DMS114 treated with DMSO at 0.1 percent for 48 hours (cell line): ENCODE measurements around the gene CD70.
"Not testable (repeated sequence)": the region's sequence is repeated elsewhere in the genome, so short reads cannot be mapped to it uniquely, and the experiment has no call there.

Source experiments
- DNase-seq: peaks from one replicate; lab custom pipeline; 2025; ENCODE audit not compliant: unreplicated experiment; lab: John Stamatoyannopoulos, UW

The CD70 gene

GRCh38 chr19:6572217-6572616 is 18.7 kb downstream of the CD70 start:
- DNase-seq = no peak

- DNase-seq = no peak
Measured at GRCh38 chr19:6571167-6571566, 19.8 kb downstream of the CD70 start.

GRCh38 chr19:6570764-6571163 is 20.2 kb downstream of the CD70 start:
- DNase-seq = no peak

- DNase-seq = no peak
Measured at GRCh38 chr19:6568816-6569215, 22.1 kb downstream of the CD70 start.

GRCh38 chr19:6568010-6568526 is 22.9 kb downstream of the CD70 start:
- DNase-seq = no peak

GRCh38 chr19:6566727-6567126 is 24.2 kb downstream of the CD70 start:
- not testable (repeated sequence) for DNase-seq

- no peak for DNase-seq
Measured at GRCh38 chr19:6564393-6564792, 26.6 kb downstream of the CD70 start.

- not testable (repeated sequence) for DNase-seq
Measured at GRCh38 chr19:6562437-6562836, 28.5 kb downstream of the CD70 start.

GRCh38 chr19:6556480-6557195 is 34.3 kb downstream of the CD70 start:
- DNase-seq = no peak

- no peak for DNase-seq
Measured at GRCh38 chr19:6556043-6556449, 34.9 kb downstream of the CD70 start.

GRCh38 chr19:6551607-6552450 is 39.1 kb downstream of the CD70 start:
- DNase-seq = no peak

- no peak for DNase-seq
Measured at GRCh38 chr19:6551091-6551490, 39.9 kb downstream of the CD70 start.

GRCh38 chr19:6550679-6551078 is 40.3 kb downstream of the CD70 start:
- DNase-seq = not testable (repeated sequence)

GRCh38 chr19:6543866-6544347 is 47.0 kb downstream of the CD70 start:
- DNase-seq = no peak

GRCh38 chr19:6540918-6541689 is 49.8 kb downstream of the CD70 start:
- no peak for DNase-seq

- DNase-seq = no peak
Measured at GRCh38 chr19:6539514-6539913, 51.4 kb downstream of the CD70 start.
